Keratinocyte (primary cell): ENCODE results near the gene CD86. TPM values are rescaled to one million over a fixed set of nuclear protein-coding genes. Genes with fewer than 3 reads are reported as not detected.

Experiments used
- DNase-seq: peaks from one replicate; pipeline ENCODE4 v3.0.0-alpha.2; 2011; ENCODE audit warnings: low read depth, missing footprints, low spot score
- FAIRE-seq: peaks from 2 replicates; lab custom pipeline; 2011; peaks lifted over from hg19 to GRCh38; lab: Jason Lieb, UNC
- H2AFZ ChIP-seq: 2 replicates; pipeline ENCODE4 v1.6.0; 2012; ENCODE audit warnings: low read length, control low read depth, inconsistent platforms; ENCODE audit not compliant: control insufficient read depth
- H3K27ac ChIP-seq: 2 replicates; pipeline ENCODE4 v1.5.1; 2011; ENCODE audit warnings: low read length; ENCODE audit not compliant: control insufficient read depth, insufficient read depth
- H3K27me3 ChIP-seq: 3 replicates; pipeline ENCODE4 v1.6.0; 2011; ENCODE audit warnings: low read length; ENCODE audit not compliant: control insufficient read depth, insufficient read depth; ENCODE audit errors: extremely low read depth
- H3K36me3 ChIP-seq, 2 experiments: 2 replicates in 1 of 2; 3 replicates in 1 of 2; pipeline ENCODE4 v1.5.1; 2011; ENCODE audit warnings: low read length in 2 of 2, mild to moderate bottlenecking in 1 of 2; ENCODE audit not compliant: control insufficient read depth in 2 of 2, insufficient read depth in 2 of 2; ENCODE audit errors: extremely low read depth in 1 of 2
- H3K4me1 ChIP-seq: 3 replicates; pipeline ENCODE4 v1.5.1; 2011; ENCODE audit warnings: low read length; ENCODE audit not compliant: control insufficient read depth, insufficient read depth; ENCODE audit errors: extremely low read depth
- H3K4me2 ChIP-seq: 3 replicates; pipeline ENCODE4 v1.6.0; 2011; ENCODE audit warnings: low read depth, low read length; ENCODE audit not compliant: control insufficient read depth, insufficient read depth; ENCODE audit errors: extremely low read depth
- H3K4me3 ChIP-seq, 3 experiments: fragments of 200-600 bp in 1 of 3; sonication (generic) in 1 of 3; 2 replicates in 2 of 3; 3 replicates in 1 of 3; pipeline ENCODE4 v1.5.1; 2011 to 2016; ENCODE audit warnings: low read length in 3 of 3, mild to moderate bottlenecking in 3 of 3, control low read depth in 2 of 3, inconsistent platforms in 1 of 3, low read depth in 1 of 3, mixed read lengths in 1 of 3, mixed run types in 1 of 3, moderate library complexity in 1 of 3; ENCODE audit not compliant: control insufficient read depth in 2 of 3, insufficient read depth in 2 of 3; ENCODE audit errors: extremely low read depth in 1 of 3
- H3K79me2 ChIP-seq: 2 replicates; pipeline ENCODE4 v1.6.0; 2012; ENCODE audit warnings: low read length; ENCODE audit not compliant: control insufficient read depth, insufficient read depth
- H3K9ac ChIP-seq: 3 replicates; pipeline ENCODE4 v1.6.0; 2011; ENCODE audit warnings: low read length; ENCODE audit not compliant: control insufficient read depth, insufficient read depth; ENCODE audit errors: extremely low read depth
- H3K9me1 ChIP-seq: 3 replicates; pipeline ENCODE4 v1.6.0; 2011; ENCODE audit warnings: low read length; ENCODE audit not compliant: control insufficient read depth, insufficient read depth; ENCODE audit errors: extremely low read depth
- H3K9me3 ChIP-seq: 2 replicates; pipeline ENCODE4 v1.5.1; 2012; ENCODE audit warnings: low read depth, low read length; ENCODE audit not compliant: control insufficient read depth
- H4K20me1 ChIP-seq: 3 replicates; pipeline ENCODE4 v1.6.0; 2011; ENCODE audit warnings: low read length; ENCODE audit not compliant: control insufficient read depth, insufficient read depth; ENCODE audit errors: extremely low read depth
- EZH2 ChIP-seq: IDR thresholded peaks from one replicate; pipeline ENCODE4 v1.6.1; 2012; ENCODE audit warnings: inconsistent platforms, mild to moderate bottlenecking, low read length, moderate library complexity
- dilution Hi-C: fragments of 300-500 bp; cut with MboI; formaldehyde crosslinking; loops from one replicate; pipeline ENCODE4 v1.7.0; 2020; ENCODE audit warnings: low sequenced_read_pairs; ENCODE audit not compliant: extremely low pct_ligation_motif_present
- polyA plus RNA-seq, 5 experiments: library from polyadenylated mRNA; depleted of rRNA in 3 of 5; stranded (reverse) in 3 of 5; stranded (forward) in 1 of 5; unstranded in 1 of 5; fragments of >200 nt; gene quantifications; 1 replicate in 1 of 5; 2 replicates in 3 of 5; 3 replicates in 1 of 5; pipeline versions ENCODE4 v1.2.1 to v1.2.3, GENCODE V29; 2011 to 2012; ENCODE audit warnings: missing spikeins in 2 of 5, low read depth in 1 of 5, low replicate concordance in 1 of 5
- TF ChIP-seq, protein P1 (sequence below), 3 experiments: IDR thresholded peaks in 1 of 3; conservative IDR thresholded peaks in 1 of 3; optimal IDR thresholded peaks in 1 of 3; 2 replicates in 2 of 3; 3 replicates in 1 of 3; pipeline versions ENCODE3 to v1.5.1; 2011; ENCODE audit warnings: low read length in 3 of 3, mild to moderate bottlenecking in 3 of 3, moderate library complexity in 2 of 3, control low read depth in 1 of 3, inconsistent platforms in 1 of 3; ENCODE audit not compliant: insufficient read depth in 2 of 3; ENCODE audit errors: extremely low read depth in 1 of 3

CD86 gene
- polyA plus RNA-seq, 1 donor (not counting 4 experiments of a cell fraction or from before 2014, with no cell fraction given), result 2.9 TPM

DNA sequence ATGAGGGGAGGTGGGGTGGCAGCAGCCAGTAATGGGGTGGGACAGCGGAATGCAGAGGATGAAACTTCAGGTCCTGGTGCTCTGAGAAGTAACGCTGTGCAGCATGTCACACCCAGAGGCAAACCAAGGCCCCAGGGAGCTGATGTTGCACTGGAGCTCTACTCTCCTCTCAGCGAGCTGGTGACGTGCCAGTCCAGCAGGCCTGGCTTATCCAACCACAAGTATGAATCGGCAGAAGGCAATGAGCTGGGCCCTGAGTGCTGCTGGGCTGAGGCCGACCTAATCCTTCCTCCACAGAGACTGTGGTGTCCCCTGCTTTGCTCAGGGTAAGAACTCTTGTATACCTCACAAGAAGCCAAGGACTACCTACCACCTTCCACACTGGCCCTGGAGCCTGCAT, 30.5 kb downstream of the CD86 start:
- Histone ChIP-seq H3K9me1 (no peaks in the 10 kb centered on the region), H4K20me1 (no peaks in the 10 kb centered on the region), H3K9me3 (no peaks in the 10 kb centered on the region), H3K27me3 (no peaks in the 10 kb centered on the region), H3K4me2 (no peak overlapping the region), H3K4me3 (no peak overlapping the region), H3K9ac (no peak overlapping the region), H2AFZ (no peak overlapping the region), H3K4me1 (peaks cover 10% of the 10 kb centered on the region), H3K79me2 (no peaks in the 10 kb centered on the region), H3K27ac (no peak overlapping the region), H3K36me3 (no peaks in the 10 kb centered on the region)
- dilution Hi-C loops, result no loop called here
- TF ChIP-seq EZH2, result no peak
- TF ChIP-seq, protein P1, sequence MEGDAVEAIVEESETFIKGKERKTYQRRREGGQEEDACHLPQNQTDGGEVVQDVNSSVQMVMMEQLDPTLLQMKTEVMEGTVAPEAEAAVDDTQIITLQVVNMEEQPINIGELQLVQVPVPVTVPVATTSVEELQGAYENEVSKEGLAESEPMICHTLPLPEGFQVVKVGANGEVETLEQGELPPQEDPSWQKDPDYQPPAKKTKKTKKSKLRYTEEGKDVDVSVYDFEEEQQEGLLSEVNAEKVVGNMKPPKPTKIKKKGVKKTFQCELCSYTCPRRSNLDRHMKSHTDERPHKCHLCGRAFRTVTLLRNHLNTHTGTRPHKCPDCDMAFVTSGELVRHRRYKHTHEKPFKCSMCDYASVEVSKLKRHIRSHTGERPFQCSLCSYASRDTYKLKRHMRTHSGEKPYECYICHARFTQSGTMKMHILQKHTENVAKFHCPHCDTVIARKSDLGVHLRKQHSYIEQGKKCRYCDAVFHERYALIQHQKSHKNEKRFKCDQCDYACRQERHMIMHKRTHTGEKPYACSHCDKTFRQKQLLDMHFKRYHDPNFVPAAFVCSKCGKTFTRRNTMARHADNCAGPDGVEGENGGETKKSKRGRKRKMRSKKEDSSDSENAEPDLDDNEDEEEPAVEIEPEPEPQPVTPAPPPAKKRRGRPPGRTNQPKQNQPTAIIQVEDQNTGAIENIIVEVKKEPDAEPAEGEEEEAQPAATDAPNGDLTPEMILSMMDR (optimal IDR thresholded peaks at IDR 0.05 in 1 of 3, IDR thresholded peaks at IDR 0.05 in 1 of 3, conservative IDR thresholded peaks at IDR 0.05 in 1 of 3; ENCODE audit: extremely low read depth in 1 of 3, insufficient read depth in 2 of 3, low read length in 3 of 3), result no peak
- no peak for DNase-seq
- no peak for FAIRE-seq

DNA sequence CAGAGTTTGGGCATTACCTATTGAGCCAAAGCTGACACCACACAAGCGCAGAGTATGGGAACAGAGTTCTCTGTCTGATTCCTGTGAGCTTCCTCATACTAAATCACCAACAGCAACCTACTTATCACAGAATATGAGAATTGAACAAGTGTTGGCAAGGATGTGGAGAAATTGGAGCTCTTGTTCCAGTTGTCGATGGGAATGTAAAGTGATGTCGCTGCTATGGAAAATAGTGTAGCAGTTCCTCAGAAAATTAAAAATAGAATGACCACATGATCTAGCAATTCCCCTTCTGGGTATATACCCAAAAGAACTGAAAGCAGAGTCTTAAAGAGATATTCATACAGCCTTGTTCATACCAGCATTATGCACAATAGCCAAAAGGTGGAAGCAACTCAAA, 33.4 kb downstream of the CD86 start:
- TF ChIP-seq EZH2, result no peak
- TF ChIP-seq, protein P1 (optimal IDR thresholded peaks at IDR 0.05 in 1 of 3, IDR thresholded peaks at IDR 0.05 in 1 of 3, conservative IDR thresholded peaks at IDR 0.05 in 1 of 3; ENCODE audit: extremely low read depth in 1 of 3, insufficient read depth in 2 of 3, low read length in 3 of 3), result no peak
- H3K27ac ChIP-seq, result no peak overlapping the region
- dilution Hi-C loops, result no loop called here
- H3K4me2 ChIP-seq, result no peak overlapping the region
- H2AFZ ChIP-seq, result no peak overlapping the region
- H3K9me1 ChIP-seq, result no peaks in the 10 kb centered on the region
- H3K27me3 ChIP-seq, result no peaks in the 10 kb centered on the region
- peaks cover 5% of the 10 kb centered on the region for H3K4me1 ChIP-seq
- H3K9ac ChIP-seq, result no peak overlapping the region
- no peaks in the 10 kb centered on the region for H3K79me2 ChIP-seq
- no peaks in the 10 kb centered on the region for H4K20me1 ChIP-seq
- FAIRE-seq, result no peak
- DNase-seq, result no peak
- H3K9me3 ChIP-seq, result no peaks in the 10 kb centered on the region
- no peaks in the 10 kb centered on the region for H3K36me3 ChIP-seq
- no peak overlapping the region for H3K4me3 ChIP-seq
